Measurements from ENCODE around the gene VASH2.

Gene VASH2

DNA sequence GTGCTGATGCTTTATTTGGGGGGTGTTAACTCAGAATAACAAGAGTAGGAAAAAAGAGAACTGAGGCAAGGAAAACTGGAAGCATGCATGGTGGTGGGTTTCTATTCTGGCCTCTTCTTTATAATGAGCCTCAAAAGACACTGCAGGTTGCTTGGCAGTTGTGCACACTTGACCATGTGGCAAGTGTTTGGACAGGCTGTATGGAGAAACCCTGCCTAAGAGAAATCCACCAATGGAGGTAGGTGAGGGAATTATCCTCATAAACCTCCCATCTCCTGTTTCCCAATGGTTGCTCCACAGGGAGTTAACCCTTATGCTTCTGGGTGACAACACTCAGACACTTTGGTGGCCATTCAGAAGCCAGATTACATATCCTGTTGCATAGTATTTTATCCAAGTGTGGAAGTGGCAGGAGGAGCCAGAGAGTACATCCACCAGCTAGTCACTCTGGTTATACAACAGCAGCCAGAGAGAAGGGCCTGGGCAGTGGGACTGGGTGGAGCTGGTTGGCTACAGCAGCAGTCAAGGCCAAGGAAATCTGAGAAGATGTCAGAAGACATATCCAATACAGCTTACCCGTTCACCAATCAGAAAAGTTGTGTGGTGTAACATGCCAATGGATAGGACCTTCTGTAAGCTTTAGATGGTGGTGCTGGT lies 16.4 kb upstream of the VASH2 start:
- H3K9ac ChIP-seq (ENCODE audit: low read depth, low read length): no peak overlapping the region
- H3K9me3 ChIP-seq (ENCODE audit: control insufficient read depth, insufficient read depth, low read length): no peaks in the 10 kb centered on the region
- no peaks in the 10 kb centered on the region for H3K36me3 ChIP-seq (ENCODE audit: control insufficient read depth, insufficient read depth, low read length)
- no peak overlapping the region for H3K4me3 ChIP-seq (ENCODE audit: low read depth, low read length)
- peaks cover 15% of the 10 kb centered on the region for H3K4me1 ChIP-seq (ENCODE audit: control insufficient read depth, insufficient read depth, low read length)
- H3K27me3 ChIP-seq (ENCODE audit: control insufficient read depth, insufficient read depth, low read length): peaks cover 9% of the 10 kb centered on the region

DNA sequence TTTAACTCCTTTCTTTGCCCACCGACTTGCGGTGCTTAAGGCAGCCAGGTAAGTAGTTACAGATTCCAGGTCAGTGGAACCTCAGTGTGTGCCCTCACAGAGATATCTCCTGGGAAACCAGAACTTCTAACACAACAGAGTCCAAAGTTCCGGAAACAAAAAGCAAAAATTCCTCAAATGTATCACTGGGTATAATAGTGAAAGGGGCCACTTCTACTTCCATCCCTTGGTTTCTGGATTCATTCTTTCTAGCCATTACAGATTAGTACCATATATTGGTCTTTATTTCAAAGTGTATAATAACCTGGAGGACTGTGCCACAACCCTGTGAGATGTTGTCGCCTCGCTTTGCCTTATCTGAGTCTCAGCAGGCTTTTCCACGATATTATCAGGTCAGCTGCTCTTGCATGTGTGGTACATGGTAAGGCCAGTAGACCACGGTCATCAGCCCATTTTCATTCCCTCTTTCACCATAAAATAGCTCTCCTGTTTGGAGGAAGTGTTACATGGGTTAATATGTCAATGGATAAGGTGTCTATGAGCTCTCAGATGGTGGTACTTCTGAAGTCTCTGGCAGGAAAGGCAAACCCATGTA lies 14.9 kb upstream of the VASH2 start:
- peaks cover 15% of the 10 kb centered on the region for H3K4me1 ChIP-seq (ENCODE audit: control insufficient read depth, insufficient read depth, low read length)
- H3K27me3 ChIP-seq (ENCODE audit: control insufficient read depth, insufficient read depth, low read length): peaks cover 9% of the 10 kb centered on the region
- no peaks in the 10 kb centered on the region for H3K9me3 ChIP-seq (ENCODE audit: control insufficient read depth, insufficient read depth, low read length)
- no peak overlapping the region for H3K4me3 ChIP-seq (ENCODE audit: low read depth, low read length)
- no peak overlapping the region for H3K9ac ChIP-seq (ENCODE audit: low read depth, low read length)
- no peaks in the 10 kb centered on the region for H3K36me3 ChIP-seq (ENCODE audit: control insufficient read depth, insufficient read depth, low read length)

DNA sequence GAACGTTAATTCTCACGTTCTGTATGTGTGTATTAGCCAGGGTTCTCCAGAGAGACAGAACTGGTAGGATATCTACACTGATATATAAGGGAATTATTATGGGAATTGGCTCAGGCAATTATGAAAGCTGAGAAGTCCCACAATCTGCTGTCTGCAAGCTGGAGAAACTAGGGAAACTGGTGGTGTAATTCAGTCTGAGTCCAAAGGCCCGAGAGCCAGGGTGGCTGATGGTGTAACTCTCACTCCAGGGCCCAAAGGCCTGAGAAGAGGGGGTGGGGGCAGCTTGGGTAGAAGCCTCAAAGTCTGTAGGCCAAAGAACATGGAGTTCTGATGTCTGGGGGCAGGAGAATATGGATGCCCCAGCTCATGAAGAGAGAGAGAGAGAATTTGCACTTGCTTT lies 13.3 kb upstream of the VASH2 start:
- H3K9ac ChIP-seq (ENCODE audit: low read depth, low read length): no peak overlapping the region
- no peaks in the 10 kb centered on the region for H3K9me3 ChIP-seq (ENCODE audit: control insufficient read depth, insufficient read depth, low read length)
- peaks cover 9% of the 10 kb centered on the region for H3K27me3 ChIP-seq (ENCODE audit: control insufficient read depth, insufficient read depth, low read length)
- no peaks in the 10 kb centered on the region for H3K36me3 ChIP-seq (ENCODE audit: control insufficient read depth, insufficient read depth, low read length)
- H3K4me3 ChIP-seq (ENCODE audit: low read depth, low read length): no peak overlapping the region
- peaks cover 11% of the 10 kb centered on the region for H3K4me1 ChIP-seq (ENCODE audit: control insufficient read depth, insufficient read depth, low read length)

DNA sequence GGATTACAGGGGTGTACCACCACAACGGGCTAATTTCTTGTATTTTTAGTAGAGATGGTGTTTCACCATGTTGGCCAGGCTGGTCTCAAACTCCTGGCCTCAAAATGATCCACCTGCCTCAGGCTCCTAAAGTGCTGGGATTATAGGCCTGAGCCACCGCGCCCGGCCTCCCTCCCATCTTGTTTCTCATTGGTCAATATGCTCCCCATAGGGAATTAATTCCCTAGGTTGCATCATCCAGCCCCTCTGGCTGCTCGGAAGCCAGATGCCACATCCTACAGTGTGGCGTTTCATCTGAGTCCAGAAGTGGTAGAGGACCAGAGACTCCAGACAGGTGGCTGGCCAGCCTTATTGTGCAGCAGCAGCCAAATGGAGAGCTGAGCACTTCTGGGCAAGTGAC lies 11.5 kb upstream of the VASH2 start:
- Histone ChIP-seq H3K36me3 (ENCODE audit: control insufficient read depth, insufficient read depth, low read length) (no peaks in the 10 kb centered on the region), H3K9me3 (ENCODE audit: control insufficient read depth, insufficient read depth, low read length) (no peaks in the 10 kb centered on the region), H3K4me3 (ENCODE audit: low read depth, low read length) (no peak overlapping the region), H3K4me1 (ENCODE audit: control insufficient read depth, insufficient read depth, low read length) (peaks cover 6% of the 10 kb centered on the region), H3K9ac (ENCODE audit: low read depth, low read length) (no peak overlapping the region), H3K27me3 (ENCODE audit: control insufficient read depth, insufficient read depth, low read length) (peaks cover 9% of the 10 kb centered on the region)

DNA sequence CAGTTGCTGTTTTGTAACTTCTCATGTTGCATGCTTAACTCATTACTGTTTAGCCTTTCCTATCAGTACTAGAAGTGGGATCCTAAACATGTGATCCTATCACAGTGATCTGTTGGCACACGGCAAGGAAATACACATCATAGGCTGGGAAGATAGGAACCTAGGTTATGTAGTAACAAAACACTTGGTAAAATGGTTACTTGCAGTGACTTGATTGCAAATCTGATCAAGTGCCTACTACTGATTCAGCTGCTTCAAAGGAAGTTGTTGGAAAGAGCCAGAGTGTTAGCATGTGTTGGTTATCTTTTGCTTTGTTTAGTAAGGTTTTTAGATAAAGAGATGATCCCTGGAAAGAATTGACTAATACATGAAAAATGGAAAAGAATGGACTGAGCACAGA lies 8.9 kb upstream of the VASH2 start:
- H3K4me3 ChIP-seq (ENCODE audit: low read depth, low read length): no peak overlapping the region
- no peaks in the 10 kb centered on the region for H3K9me3 ChIP-seq (ENCODE audit: control insufficient read depth, insufficient read depth, low read length)
- H3K36me3 ChIP-seq (ENCODE audit: control insufficient read depth, insufficient read depth, low read length): no peaks in the 10 kb centered on the region
- H3K4me1 ChIP-seq (ENCODE audit: control insufficient read depth, insufficient read depth, low read length): peaks cover 5% of the 10 kb centered on the region
- no peak overlapping the region for H3K9ac ChIP-seq (ENCODE audit: low read depth, low read length)
- H3K27me3 ChIP-seq (ENCODE audit: control insufficient read depth, insufficient read depth, low read length): no peaks in the 10 kb centered on the region

DNA sequence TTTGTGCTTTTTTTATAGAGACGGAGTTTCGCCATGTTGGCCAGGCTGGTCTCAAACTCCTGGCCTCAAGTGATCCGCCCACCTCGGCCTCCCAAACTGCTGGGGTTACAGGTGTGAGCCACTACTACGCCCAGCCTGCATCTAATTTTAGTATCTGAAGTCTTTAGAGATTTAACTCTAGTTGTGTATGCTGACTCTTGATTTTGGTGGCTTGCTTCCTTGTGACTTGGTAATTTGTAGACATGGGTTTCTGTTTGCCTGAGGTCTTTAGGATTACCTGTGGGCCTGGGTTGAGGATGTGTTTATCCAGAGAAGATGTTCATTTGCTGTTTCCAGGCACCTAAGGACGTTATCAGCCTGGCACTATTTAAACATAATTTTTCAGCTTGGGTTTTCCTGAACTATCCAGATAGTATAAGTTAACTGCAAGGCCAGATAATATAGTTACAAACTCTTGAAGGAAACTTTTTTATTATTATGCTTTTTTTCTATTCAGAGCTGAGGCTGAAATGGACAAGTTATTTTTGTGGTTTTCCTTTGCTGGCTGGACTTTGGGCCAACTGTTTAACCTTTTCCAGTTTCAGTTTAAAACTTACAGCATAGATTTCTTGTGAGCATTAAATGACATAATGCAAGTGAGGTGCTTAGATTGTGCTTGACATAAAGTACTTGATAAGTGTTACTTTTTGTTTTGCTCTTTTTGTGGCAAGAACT lies 7.5 kb upstream of the VASH2 start:
- Histone ChIP-seq H3K36me3 (ENCODE audit: control insufficient read depth, insufficient read depth, low read length) (no peaks in the 10 kb centered on the region), H3K4me3 (ENCODE audit: low read depth, low read length) (no peak overlapping the region), H3K9me3 (ENCODE audit: control insufficient read depth, insufficient read depth, low read length) (no peaks in the 10 kb centered on the region), H3K4me1 (ENCODE audit: control insufficient read depth, insufficient read depth, low read length) (peaks cover 7% of the 10 kb centered on the region), H3K27me3 (ENCODE audit: control insufficient read depth, insufficient read depth, low read length) (no peaks in the 10 kb centered on the region), H3K9ac (ENCODE audit: low read depth, low read length) (no peak overlapping the region)

DNA sequence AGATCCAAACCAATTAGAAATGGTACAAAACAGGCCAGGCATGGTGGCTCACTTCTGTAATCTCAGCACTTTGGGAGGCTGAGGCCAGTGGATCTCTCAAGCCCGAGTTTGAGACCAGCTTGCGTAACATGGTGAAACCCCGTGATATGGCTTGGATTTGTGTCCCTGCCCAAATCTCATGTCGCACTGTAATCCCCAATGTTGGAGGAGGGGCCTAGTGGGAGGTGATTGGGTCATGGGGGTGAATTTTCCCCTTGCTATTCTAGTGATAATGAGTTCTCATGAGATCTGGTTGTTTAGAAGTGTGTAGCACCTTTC lies 7.0 kb upstream of the VASH2 start:
- Histone ChIP-seq H3K9me3 (ENCODE audit: control insufficient read depth, insufficient read depth, low read length) (no peaks in the 10 kb centered on the region), H3K9ac (ENCODE audit: low read depth, low read length) (no peak overlapping the region), H3K4me3 (ENCODE audit: low read depth, low read length) (no peak overlapping the region), H3K27me3 (ENCODE audit: control insufficient read depth, insufficient read depth, low read length) (no peaks in the 10 kb centered on the region), H3K4me1 (ENCODE audit: control insufficient read depth, insufficient read depth, low read length) (peaks cover 7% of the 10 kb centered on the region), H3K36me3 (ENCODE audit: control insufficient read depth, insufficient read depth, low read length) (no peaks in the 10 kb centered on the region)

DNA sequence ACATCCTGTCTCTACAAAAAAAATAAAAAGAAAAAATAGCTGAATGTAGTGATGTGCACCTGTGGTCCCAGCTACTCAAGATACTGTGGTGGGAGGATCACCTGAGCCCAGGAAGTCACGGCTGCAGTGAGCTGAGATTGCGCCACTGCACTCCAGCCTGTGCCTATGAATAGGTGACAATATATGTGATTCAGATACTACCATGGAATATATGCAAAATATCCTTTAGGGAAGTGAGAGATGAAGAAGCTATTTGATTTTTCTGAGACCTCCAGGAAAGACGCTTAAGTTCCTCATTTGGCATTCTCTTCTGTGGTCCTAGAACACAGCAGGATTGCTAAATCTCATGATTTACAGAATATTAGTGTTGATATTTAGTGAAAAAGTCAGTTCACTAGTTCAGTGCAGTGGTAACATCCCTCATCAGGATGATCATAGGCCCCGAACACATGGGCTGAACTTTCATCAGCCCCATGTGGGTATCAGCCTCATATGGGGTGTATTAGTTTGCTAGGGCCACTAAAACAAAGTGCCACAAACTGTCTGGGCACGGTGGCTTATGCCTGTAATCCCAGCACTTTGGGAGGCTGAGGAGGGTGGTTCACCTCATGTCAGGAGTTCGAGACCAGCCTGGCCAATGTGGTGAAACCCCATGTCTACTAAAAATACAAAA lies 6.0 kb upstream of the VASH2 start:
- Histone ChIP-seq H3K4me1 (ENCODE audit: control insufficient read depth, insufficient read depth, low read length) (peaks cover 7% of the 10 kb centered on the region), H3K4me3 (ENCODE audit: low read depth, low read length) (no peak overlapping the region), H3K27me3 (ENCODE audit: control insufficient read depth, insufficient read depth, low read length) (peaks cover 3% of the 10 kb centered on the region), H3K9me3 (ENCODE audit: control insufficient read depth, insufficient read depth, low read length) (no peaks in the 10 kb centered on the region), H3K9ac (ENCODE audit: low read depth, low read length) (no peak overlapping the region), H3K36me3 (ENCODE audit: control insufficient read depth, insufficient read depth, low read length) (no peaks in the 10 kb centered on the region)

DNA sequence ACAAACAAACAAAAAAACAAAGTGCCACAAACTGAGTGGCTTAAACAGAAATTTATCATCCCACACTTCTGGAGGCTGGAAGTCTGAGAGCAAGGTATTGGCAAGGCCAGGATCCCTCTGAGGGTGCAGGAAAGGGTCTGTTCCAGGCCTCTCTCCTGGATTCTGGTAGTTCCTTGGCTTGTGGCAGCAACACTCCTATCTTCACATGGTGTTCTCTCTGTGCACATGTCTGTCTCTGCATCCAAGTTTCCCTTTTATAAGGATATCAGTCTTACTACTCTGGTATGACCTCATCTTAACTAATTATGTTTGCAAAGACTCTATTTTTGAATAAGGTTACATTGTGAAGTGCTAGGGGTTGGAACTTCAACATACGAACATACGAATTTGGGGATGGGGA lies 5.3 kb upstream of the VASH2 start:
- peaks cover 10% of the 10 kb centered on the region for H3K4me1 ChIP-seq (ENCODE audit: control insufficient read depth, insufficient read depth, low read length)

DNA sequence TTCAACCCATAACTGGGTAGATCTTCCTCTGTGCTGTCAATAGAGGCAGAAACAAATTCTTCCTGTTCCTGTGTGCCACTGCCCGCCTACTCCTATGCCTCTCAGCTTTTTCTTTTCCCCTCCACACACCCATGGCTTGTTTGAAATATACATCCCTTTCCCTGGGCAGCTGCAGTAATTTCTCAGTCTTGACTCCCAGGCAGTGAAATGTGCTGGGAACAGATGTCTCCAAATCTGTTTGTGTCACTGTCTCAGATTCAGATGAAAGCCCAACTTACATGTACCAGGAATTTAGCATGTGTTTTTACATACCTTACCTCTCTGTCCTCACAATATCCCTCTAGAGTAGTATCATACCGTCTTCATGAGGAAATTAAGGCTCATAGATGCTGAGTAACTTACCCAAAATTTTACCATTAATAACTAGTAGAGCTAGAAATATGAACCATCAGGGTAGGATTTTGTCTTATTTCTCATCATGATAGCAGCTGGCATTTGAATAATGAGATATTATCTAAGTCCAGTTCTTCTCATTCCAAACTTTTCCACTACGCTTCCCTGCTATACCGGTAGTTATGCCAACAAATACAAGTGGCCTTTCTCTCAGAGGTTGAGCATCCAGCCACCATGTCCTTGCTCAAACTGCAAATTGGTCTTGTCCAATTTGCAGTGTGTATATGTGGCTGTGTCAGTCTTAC lies 4.7 kb upstream of the VASH2 start:
- H3K4me3 ChIP-seq (ENCODE audit: low read depth, low read length): no peak overlapping the region

More for the DNA sequence above, 5.3 kb upstream of the VASH2 start:
- Histone ChIP-seq H3K27me3 (ENCODE audit: control insufficient read depth, insufficient read depth, low read length) (peaks cover 7% of the 10 kb centered on the region), H3K9ac (ENCODE audit: low read depth, low read length) (no peak overlapping the region), H3K4me3 (ENCODE audit: low read depth, low read length) (no peak overlapping the region), H3K9me3 (ENCODE audit: control insufficient read depth, insufficient read depth, low read length) (no peaks in the 10 kb centered on the region), H3K36me3 (ENCODE audit: control insufficient read depth, insufficient read depth, low read length) (no peaks in the 10 kb centered on the region)

DNA sequence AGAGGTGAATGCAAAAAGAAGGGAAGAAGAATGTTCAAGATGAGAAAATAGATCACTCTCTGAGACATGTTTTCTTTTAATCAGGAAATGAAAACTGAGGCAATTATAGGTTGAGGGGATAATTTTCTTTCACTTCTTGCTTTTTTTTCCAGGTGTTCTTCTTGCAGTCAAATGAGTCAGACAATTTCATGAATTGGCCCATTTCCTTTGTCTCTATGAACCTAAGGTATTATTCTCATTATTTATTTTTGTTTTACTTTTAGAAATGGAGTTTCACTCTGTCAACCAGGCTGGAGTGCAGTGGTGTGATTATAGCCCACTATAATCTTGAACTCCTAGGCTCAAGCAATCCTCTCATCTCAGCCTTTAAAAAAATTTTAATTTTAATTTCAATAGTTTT lies 3.5 kb upstream of the VASH2 start:
- Histone ChIP-seq H3K27me3 (ENCODE audit: control insufficient read depth, insufficient read depth, low read length) (peaks cover 7% of the 10 kb centered on the region), H3K4me1 (ENCODE audit: control insufficient read depth, insufficient read depth, low read length) (peaks cover 13% of the 10 kb centered on the region), H3K9me3 (ENCODE audit: control insufficient read depth, insufficient read depth, low read length) (no peaks in the 10 kb centered on the region), H3K36me3 (ENCODE audit: control insufficient read depth, insufficient read depth, low read length) (peaks cover 5% of the 10 kb centered on the region), H3K9ac (ENCODE audit: low read depth, low read length) (no peak overlapping the region), H3K4me3 (ENCODE audit: low read depth, low read length) (no peak overlapping the region)

More for the DNA sequence above, 4.7 kb upstream of the VASH2 start:
- Histone ChIP-seq H3K9ac (ENCODE audit: low read depth, low read length) (no peak overlapping the region), H3K36me3 (ENCODE audit: control insufficient read depth, insufficient read depth, low read length) (no peaks in the 10 kb centered on the region), H3K9me3 (ENCODE audit: control insufficient read depth, insufficient read depth, low read length) (no peaks in the 10 kb centered on the region), H3K4me1 (ENCODE audit: control insufficient read depth, insufficient read depth, low read length) (peaks cover 10% of the 10 kb centered on the region), H3K27me3 (ENCODE audit: control insufficient read depth, insufficient read depth, low read length) (peaks cover 7% of the 10 kb centered on the region)
